Measurements from ENCODE around the gene EFHD2. TPM values are rescaled to one million over a fixed set of nuclear protein-coding genes. Genes with fewer than 3 reads are reported as not detected.
"Not testable (repeated sequence)": the region's sequence is repeated elsewhere in the genome, so short reads cannot be mapped to it uniquely, and the experiment has no call there.

EFHD2 gene
- total RNA-seq, 1 donor from 2014 or later: 6.5 TPM

- Histone ChIP-seq H3K9me3 (ENCODE audit: low read depth) (no peaks in the 10 kb centered on the region), H3F3A (ENCODE audit: low read depth) (no peaks in the 10 kb centered on the region), H3K27me3 (no peaks in the 10 kb centered on the region), H4K20me1 (ENCODE audit: low read depth) (no peaks in the 10 kb centered on the region), H3K9ac (no peak overlapping the region), H3K4me1 (no peaks in the 10 kb centered on the region), H3K79me2 (ENCODE audit: low read depth) (no peaks in the 10 kb centered on the region), H2AFZ (replicated peaks) (no peak overlapping the region), H3K36me3 (no peaks in the 10 kb centered on the region), H3K4me3 (no peak overlapping the region), H3K4me2 (no peak overlapping the region), H3K27ac (no peak overlapping the region)
- Mint-ChIP-seq H3K27ac (peak overlapping the region; percentile 88), H3K4me3 (no peak overlapping the region), H3K4me1 (peaks cover 35% of the 10 kb centered on the region), H3K27me3 (ENCODE audit: insufficient read depth, low read depth) (peaks cover 7% of the 10 kb centered on the region), H3K9me3 (no peaks in the 10 kb centered on the region), H3K36me3 (no peaks in the 10 kb centered on the region)
- DNase-seq (ENCODE audit: low spot score): no peak
- no peak for TF ChIP-seq EZH2 (IDR thresholded peaks at IDR 0.05)
Measured at GRCh38 chr1:15459771-15460707, 50.4 kb downstream of the EFHD2 start.

DNA sequence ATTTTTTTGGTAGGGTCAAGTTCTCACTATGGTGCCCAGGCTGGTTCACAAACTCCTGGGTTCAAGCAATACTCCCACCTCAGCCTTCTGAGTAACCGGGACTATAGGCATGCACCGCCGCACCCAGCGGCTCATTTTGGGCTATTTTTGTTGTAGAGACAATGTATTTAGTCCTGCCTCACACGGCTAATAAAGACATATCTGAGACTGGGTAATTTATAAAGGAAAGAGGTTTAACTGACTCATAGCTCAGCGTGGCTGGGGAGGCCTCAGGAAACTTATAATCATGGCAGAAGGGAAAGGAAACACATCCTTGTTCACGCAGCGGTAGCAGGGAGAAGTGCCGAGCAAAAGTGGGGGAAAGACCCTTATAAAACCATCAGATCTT is 51.0 kb downstream of the EFHD2 start:
- Histone ChIP-seq H3K4me1 (no peaks in the 10 kb centered on the region), H3K4me3 (no peak overlapping the region), H2AFZ (replicated peaks) (no peak overlapping the region), H3K79me2 (ENCODE audit: low read depth) (no peaks in the 10 kb centered on the region), H3F3A (ENCODE audit: low read depth) (no peaks in the 10 kb centered on the region), H4K20me1 (ENCODE audit: low read depth) (no peaks in the 10 kb centered on the region), H3K9ac (no peak overlapping the region), H3K4me2 (no peak overlapping the region), H3K27me3 (no peaks in the 10 kb centered on the region), H3K27ac (no peak overlapping the region), H3K9me3 (ENCODE audit: low read depth) (no peaks in the 10 kb centered on the region), H3K36me3 (no peaks in the 10 kb centered on the region)
- Mint-ChIP-seq H3K4me1 (peaks cover 30% of the 10 kb centered on the region), H3K27ac (no peak overlapping the region), H3K4me3 (peak overlapping the region; percentile 24), H3K27me3 (ENCODE audit: insufficient read depth, low read depth) (peaks cover 3% of the 10 kb centered on the region), H3K36me3 (no peaks in the 10 kb centered on the region), H3K9me3 (no peaks in the 10 kb centered on the region)
- no peak for DNase-seq (ENCODE audit: low spot score)
- no peak for TF ChIP-seq EZH2phosphoT487 (IDR thresholded peaks at IDR 0.05)
- TF ChIP-seq, protein P1, sequence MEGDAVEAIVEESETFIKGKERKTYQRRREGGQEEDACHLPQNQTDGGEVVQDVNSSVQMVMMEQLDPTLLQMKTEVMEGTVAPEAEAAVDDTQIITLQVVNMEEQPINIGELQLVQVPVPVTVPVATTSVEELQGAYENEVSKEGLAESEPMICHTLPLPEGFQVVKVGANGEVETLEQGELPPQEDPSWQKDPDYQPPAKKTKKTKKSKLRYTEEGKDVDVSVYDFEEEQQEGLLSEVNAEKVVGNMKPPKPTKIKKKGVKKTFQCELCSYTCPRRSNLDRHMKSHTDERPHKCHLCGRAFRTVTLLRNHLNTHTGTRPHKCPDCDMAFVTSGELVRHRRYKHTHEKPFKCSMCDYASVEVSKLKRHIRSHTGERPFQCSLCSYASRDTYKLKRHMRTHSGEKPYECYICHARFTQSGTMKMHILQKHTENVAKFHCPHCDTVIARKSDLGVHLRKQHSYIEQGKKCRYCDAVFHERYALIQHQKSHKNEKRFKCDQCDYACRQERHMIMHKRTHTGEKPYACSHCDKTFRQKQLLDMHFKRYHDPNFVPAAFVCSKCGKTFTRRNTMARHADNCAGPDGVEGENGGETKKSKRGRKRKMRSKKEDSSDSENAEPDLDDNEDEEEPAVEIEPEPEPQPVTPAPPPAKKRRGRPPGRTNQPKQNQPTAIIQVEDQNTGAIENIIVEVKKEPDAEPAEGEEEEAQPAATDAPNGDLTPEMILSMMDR (IDR thresholded peaks at IDR 0.05): no peak
- TF ChIP-seq EZH2 (IDR thresholded peaks at IDR 0.05): no peak

GRCh38 chr1:15463064-15463800 is 53.5 kb downstream of the EFHD2 start:
- peaks cover 19% of the 10 kb centered on the region for H3K4me1 Mint-ChIP-seq
- H3K9ac ChIP-seq; H3K4me2 ChIP-seq; H3K4me1 ChIP-seq; H3K4me3 Mint-ChIP-seq; H3K27ac ChIP-seq; H2AFZ ChIP-seq (replicated peaks); H3K27ac Mint-ChIP-seq; H3K36me3 Mint-ChIP-seq; H3K4me3 ChIP-seq; DNase-seq (ENCODE audit: low spot score); H3K36me3 ChIP-seq; H4K20me1 ChIP-seq (ENCODE audit: low read depth); H3K27me3 Mint-ChIP-seq (ENCODE audit: insufficient read depth, low read depth); H3K27me3 ChIP-seq; H3K9me3 Mint-ChIP-seq; H3K9me3 ChIP-seq (ENCODE audit: low read depth); H3F3A ChIP-seq (ENCODE audit: low read depth); H3K79me2 ChIP-seq (ENCODE audit: low read depth): not testable (repeated sequence)

- not testable (repeated sequence) for H3F3A ChIP-seq (ENCODE audit: low read depth); H3K9me3 Mint-ChIP-seq; H3K27me3 ChIP-seq; H3K4me1 ChIP-seq; H3K36me3 ChIP-seq; H3K9ac ChIP-seq; H3K9me3 ChIP-seq (ENCODE audit: low read depth); H3K4me3 Mint-ChIP-seq; H3K27me3 Mint-ChIP-seq (ENCODE audit: insufficient read depth, low read depth); H3K4me3 ChIP-seq; H3K36me3 Mint-ChIP-seq; DNase-seq (ENCODE audit: low spot score); H2AFZ ChIP-seq (replicated peaks); H4K20me1 ChIP-seq (ENCODE audit: low read depth); H3K4me2 ChIP-seq; H3K27ac ChIP-seq; H3K79me2 ChIP-seq (ENCODE audit: low read depth); H3K27ac Mint-ChIP-seq
- H3K4me1 Mint-ChIP-seq: peaks cover 19% of the 10 kb centered on the region
Measured at GRCh38 chr1:15463926-15464322, 54.2 kb downstream of the EFHD2 start.
